Smooth muscle cell (in vitro differentiated cells): Measurements from ENCODE around the gene NEB. TPM values are rescaled to one million over a fixed set of nuclear protein-coding genes. Genes with fewer than 3 reads are reported as not detected.

Source experiments
- DNase-seq: peaks from one replicate; lab custom pipeline; 2025; ENCODE audit not compliant: unreplicated experiment; lab: John Stamatoyannopoulos, UW
- H2AFZ ChIP-seq: fragments of 200-600 bp; sonication (generic); 2 replicates; pipeline ENCODE4 v1.6.0; 2016; ENCODE audit warnings: antibody characterized with exemption, low read depth, mild to moderate bottlenecking
- H3F3A ChIP-seq: fragments of 200-600 bp; sonication (generic); 2 replicates; pipeline ENCODE4 v1.6.0; 2017; ENCODE audit warnings: antibody characterized with exemption, low read depth
- H3K27ac ChIP-seq: fragments of 200-600 bp; sonication (generic); 2 replicates; pipeline ENCODE4 v1.5.1; 2016; ENCODE audit warnings: low read depth, mild to moderate bottlenecking
- H3K27me3 ChIP-seq: fragments of 200-600 bp; sonication (generic); 2 replicates; pipeline ENCODE4 v1.6.1; 2016; ENCODE audit warnings: low read depth, mild to moderate bottlenecking
- H3K36me3 ChIP-seq: fragments of 200-600 bp; sonication (generic); 2 replicates; pipeline ENCODE4 v1.5.1; 2016; ENCODE audit warnings: low read depth
- H3K4me1 ChIP-seq: fragments of 200-600 bp; sonication (generic); 2 replicates; pipeline ENCODE4 v1.5.1; 2016; ENCODE audit warnings: low read depth
- H3K4me2 ChIP-seq: fragments of 200-600 bp; sonication (generic); 2 replicates; pipeline ENCODE4 v1.6.0; 2016; ENCODE audit warnings: mild to moderate bottlenecking
- H3K4me3 ChIP-seq: fragments of 200-600 bp; sonication (generic); 2 replicates; pipeline ENCODE4 v1.5.1; 2016; ENCODE audit warnings: mild to moderate bottlenecking
- H3K79me2 ChIP-seq: fragments of 200-600 bp; sonication (generic); 2 replicates; pipeline ENCODE4 v1.6.0; 2016; ENCODE audit warnings: low read depth, mild to moderate bottlenecking
- H3K9ac ChIP-seq: fragments of 200-600 bp; sonication (generic); 2 replicates; pipeline ENCODE4 v1.6.0; 2016; ENCODE audit warnings: low read depth
- H3K9me3 ChIP-seq: fragments of 200-600 bp; sonication (generic); replicated peaks from 2 replicates; pipeline ENCODE4 v1.5.1; 2016; ENCODE audit warnings: low read depth
- H4K20me1 ChIP-seq: fragments of 200-600 bp; sonication (generic); 2 replicates; pipeline ENCODE4 v1.6.0; 2016; ENCODE audit warnings: low read depth
- WGBS: methylation state at CpG from one replicate; pipeline ENCODE4 v1.1.7; 2016; ENCODE audit warnings: low lambda C conversion rate; 5-methylcytosine and 5-hydroxymethylcytosine counted together
- polyA plus RNA-seq: library from polyadenylated mRNA; unstranded; fragments of >200 nt; fragmentation: Nextera tagmentation; extraction: Ambion mirVana; gene quantifications from 2 replicates; pipeline ENCODE4 v1.2.1, GENCODE V29; 2016
- total RNA-seq: library from RNA; depleted of rRNA; stranded (reverse); fragments of >200 nt; gene quantifications from 2 replicates; pipeline ENCODE4 v1.2.3, GENCODE V29; 2014
- TF ChIP-seq, protein P1 (sequence below): fragments of 200-600 bp; sonication (generic); IDR thresholded peaks from 2 replicates; pipeline ENCODE4 v1.5.1; 2017; ENCODE audit warnings: borderline replicate concordance, mild to moderate bottlenecking, antibody characterized with exemption; ENCODE audit not compliant: insufficient read depth, poor library complexity, severe bottlenecking

NEB gene
- total and polyA plus RNA-seq, 2 experiments from 2014 or later: 0.18 to 1.3 TPM

DNA sequence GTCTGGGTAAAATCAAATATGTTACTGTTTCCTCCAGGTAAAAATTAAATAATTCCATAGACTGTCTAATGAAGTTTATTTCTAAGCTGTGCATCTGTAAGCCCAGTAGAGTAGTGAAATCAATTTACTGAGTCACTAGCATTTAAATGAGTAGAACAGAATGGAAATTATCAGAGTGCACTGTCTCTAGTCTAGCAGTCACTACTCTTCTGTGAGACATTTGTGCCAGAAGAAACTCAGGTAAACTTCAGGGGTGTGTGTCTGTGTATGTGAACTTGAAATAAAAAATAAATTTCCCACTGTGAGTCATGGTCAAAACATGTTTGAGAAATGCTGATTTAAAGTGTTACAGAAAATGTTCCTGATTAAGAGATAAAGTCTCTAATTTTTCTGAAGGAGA, 178.2 kb downstream of the NEB start:
- Histone ChIP-seq H3K4me2 (no peak overlapping the region), H3K27ac (no peak overlapping the region), H3F3A (peaks cover 7% of the 10 kb centered on the region), H3K9me3 (no peaks in the 10 kb centered on the region), H3K36me3 (no peaks in the 10 kb centered on the region), H3K79me2 (no peaks in the 10 kb centered on the region), H2AFZ (no peak overlapping the region), H3K4me1 (no peaks in the 10 kb centered on the region), H3K4me3 (no peak overlapping the region), H4K20me1 (no peaks in the 10 kb centered on the region), H3K27me3 (no peaks in the 10 kb centered on the region), H3K9ac (no peak overlapping the region)
- DNase-seq: no peak
- TF ChIP-seq, protein P1, sequence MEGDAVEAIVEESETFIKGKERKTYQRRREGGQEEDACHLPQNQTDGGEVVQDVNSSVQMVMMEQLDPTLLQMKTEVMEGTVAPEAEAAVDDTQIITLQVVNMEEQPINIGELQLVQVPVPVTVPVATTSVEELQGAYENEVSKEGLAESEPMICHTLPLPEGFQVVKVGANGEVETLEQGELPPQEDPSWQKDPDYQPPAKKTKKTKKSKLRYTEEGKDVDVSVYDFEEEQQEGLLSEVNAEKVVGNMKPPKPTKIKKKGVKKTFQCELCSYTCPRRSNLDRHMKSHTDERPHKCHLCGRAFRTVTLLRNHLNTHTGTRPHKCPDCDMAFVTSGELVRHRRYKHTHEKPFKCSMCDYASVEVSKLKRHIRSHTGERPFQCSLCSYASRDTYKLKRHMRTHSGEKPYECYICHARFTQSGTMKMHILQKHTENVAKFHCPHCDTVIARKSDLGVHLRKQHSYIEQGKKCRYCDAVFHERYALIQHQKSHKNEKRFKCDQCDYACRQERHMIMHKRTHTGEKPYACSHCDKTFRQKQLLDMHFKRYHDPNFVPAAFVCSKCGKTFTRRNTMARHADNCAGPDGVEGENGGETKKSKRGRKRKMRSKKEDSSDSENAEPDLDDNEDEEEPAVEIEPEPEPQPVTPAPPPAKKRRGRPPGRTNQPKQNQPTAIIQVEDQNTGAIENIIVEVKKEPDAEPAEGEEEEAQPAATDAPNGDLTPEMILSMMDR: no peak

- Histone ChIP-seq H3K27ac (no peak overlapping the region), H4K20me1 (no peaks in the 10 kb centered on the region)
Observed at GRCh38 chr2:151552287-151552686, 182.0 kb downstream of the NEB start.

GRCh38 chr2:151551556-151551955, 182.7 kb downstream of the NEB start:
- Histone ChIP-seq H3K27me3 (no peaks in the 10 kb centered on the region), H3K4me1 (no peaks in the 10 kb centered on the region), H3K79me2 (no peaks in the 10 kb centered on the region), H3K36me3 (no peaks in the 10 kb centered on the region), H3K27ac (no peak overlapping the region), H3K4me2 (no peak overlapping the region), H3K9me3 (no peaks in the 10 kb centered on the region), H3K9ac (no peak overlapping the region), H4K20me1 (no peaks in the 10 kb centered on the region), H3K4me3 (no peak overlapping the region), H2AFZ (no peak overlapping the region), H3F3A (no peaks in the 10 kb centered on the region)
- 94% methylated on average over 5 of the region's 5 CpGs for WGBS
- no peak for DNase-seq
- TF ChIP-seq, protein P1: no peak

More at GRCh38 chr2:151552287-151552686, 182.0 kb downstream of the NEB start:
- no peak for DNase-seq
- H3K4me1 ChIP-seq: no peaks in the 10 kb centered on the region
- H3K9me3 ChIP-seq: no peaks in the 10 kb centered on the region
- TF ChIP-seq, protein P1: no peak
- H3K4me2 ChIP-seq: no peak overlapping the region
- WGBS: 77% methylated on average over 5 of the region's 5 CpGs
- no peaks in the 10 kb centered on the region for H3K36me3 ChIP-seq
- no peaks in the 10 kb centered on the region for H3F3A ChIP-seq
- H3K79me2 ChIP-seq: no peaks in the 10 kb centered on the region
- H3K9ac ChIP-seq: no peak overlapping the region
- no peak overlapping the region for H3K4me3 ChIP-seq
- no peak overlapping the region for H2AFZ ChIP-seq
- H3K27me3 ChIP-seq: no peaks in the 10 kb centered on the region

DNA sequence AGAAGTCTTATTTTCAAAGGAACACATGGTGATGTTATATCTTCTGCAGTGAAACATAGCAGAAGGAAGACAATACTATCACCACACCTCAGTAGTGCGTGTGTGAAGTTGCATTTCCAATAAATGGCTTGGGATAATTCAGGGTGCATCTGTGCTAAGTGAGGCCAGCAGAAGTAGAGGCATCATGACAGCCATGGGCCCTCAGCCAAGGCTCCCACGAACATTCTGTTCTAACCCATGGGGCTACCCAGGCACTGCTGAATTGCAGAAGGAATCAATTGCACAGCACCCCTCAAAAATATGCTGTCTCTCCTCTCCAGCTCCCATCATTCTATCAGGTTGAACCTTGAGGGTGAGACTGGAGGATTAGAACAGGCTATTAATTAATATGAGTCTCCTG, 185.1 kb downstream of the NEB start:
- 90% methylated on average over 2 of the region's 2 CpGs for WGBS

More for the DNA sequence above, 185.1 kb downstream of the NEB start:
- Histone ChIP-seq H3F3A (no peaks in the 10 kb centered on the region), H3K27ac (no peak overlapping the region), H4K20me1 (no peaks in the 10 kb centered on the region), H3K27me3 (no peaks in the 10 kb centered on the region), H2AFZ (no peak overlapping the region), H3K4me1 (no peaks in the 10 kb centered on the region), H3K79me2 (no peaks in the 10 kb centered on the region), H3K36me3 (no peaks in the 10 kb centered on the region), H3K9me3 (no peaks in the 10 kb centered on the region), H3K9ac (no peak overlapping the region), H3K4me2 (no peak overlapping the region), H3K4me3 (no peak overlapping the region)
- TF ChIP-seq, protein P1: no peak
- DNase-seq: no peak
